ENCODE measurements around the gene B3GLCT. TPM values are rescaled to one million over a fixed set of nuclear protein-coding genes. Genes with fewer than 3 reads are reported as not detected.
"Not testable (repeated sequence)": the region's sequence is repeated elsewhere in the genome, so short reads cannot be mapped to it uniquely, and the experiment has no call there.

B3GLCT gene
- total RNA-seq, 1 donor from 2014 or later: 11.2 TPM

DNA sequence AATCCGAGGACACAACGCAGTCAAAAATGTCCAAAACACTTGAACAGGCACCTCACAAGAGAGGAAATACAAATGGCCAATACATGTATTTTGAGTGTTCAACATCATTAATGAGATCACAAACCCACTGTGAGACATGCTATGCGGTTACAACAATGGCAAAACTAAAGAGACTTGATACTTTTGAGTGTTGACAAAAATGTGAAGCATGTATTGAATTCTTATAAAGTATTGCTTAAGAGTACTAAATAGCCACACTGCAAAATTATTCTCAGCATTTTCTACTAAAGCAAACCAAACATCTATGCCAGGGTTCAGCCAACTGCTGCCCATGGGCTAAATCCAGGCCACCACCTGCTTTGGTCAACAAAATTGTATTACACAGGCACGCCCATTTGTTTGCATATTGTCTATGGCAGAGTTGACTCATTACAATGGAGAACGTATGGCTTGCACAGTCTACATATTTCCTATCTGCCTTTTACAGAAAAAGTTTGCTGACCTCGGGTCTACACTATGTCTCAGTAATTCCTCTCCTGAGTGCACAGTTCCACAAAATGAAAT, 135.3 kb downstream of the B3GLCT start:
- no peak for FAIRE-seq
- H4K20me1 ChIP-seq (ENCODE audit: insufficient read depth, low read length): no peaks in the 10 kb centered on the region
- no peak for DNase-seq (ENCODE audit: low read depth)
- no peak overlapping the region for H2AFZ ChIP-seq (ENCODE audit: low read depth, low read length)
- Mint-ChIP-seq H3K4me1 (ENCODE audit: low read depth, unreplicated experiment) (no peaks in the 10 kb centered on the region), H3K9me3 (ENCODE audit: unreplicated experiment) (peaks cover 24% of the 10 kb centered on the region), H3K4me3 (ENCODE audit: unreplicated experiment) (no peak overlapping the region), H3K27me3 (ENCODE audit: low read depth, unreplicated experiment) (no peaks in the 10 kb centered on the region), H3K27ac (ENCODE audit: unreplicated experiment) (no peak overlapping the region), H3K36me3 (ENCODE audit: low read depth, unreplicated experiment) (no peaks in the 10 kb centered on the region)
- TF ChIP-seq EZH2 (IDR thresholded peaks at IDR 0.05; ENCODE audit: insufficient read depth, low read length): no peak
- TF ChIP-seq CTCF (IDR thresholded peaks at IDR 0.05; ENCODE audit: insufficient read depth, low read depth, low read length): no peak
- no peaks in the 10 kb centered on the region for H3K79me2 ChIP-seq (ENCODE audit: insufficient read depth, low read length)
- H3K9ac ChIP-seq (ENCODE audit: low read length): no peak overlapping the region
- H3K27me3 ChIP-seq (ENCODE audit: insufficient read depth, low read length): no peaks in the 10 kb centered on the region
- no peaks in the 10 kb centered on the region for H3K36me3 ChIP-seq (ENCODE audit: insufficient read depth, low read length)
- no peak overlapping the region for H3K27ac ChIP-seq (ENCODE audit: low read depth, low read length)
- no peak overlapping the region for H3K4me2 ChIP-seq (ENCODE audit: low read length)
- no peak overlapping the region for H3K4me3 ChIP-seq (ENCODE audit: insufficient read depth, low read depth, low read length)
- no peaks in the 10 kb centered on the region for H3K4me1 ChIP-seq (ENCODE audit: insufficient read depth, low read length)
- H3K9me3 ChIP-seq (ENCODE audit: insufficient read depth, low read depth, low read length): no peaks in the 10 kb centered on the region

- not testable (repeated sequence) for FAIRE-seq; H3K36me3 Mint-ChIP-seq (ENCODE audit: low read depth, unreplicated experiment); H3K4me2 ChIP-seq (ENCODE audit: low read length); H3K27me3 Mint-ChIP-seq (ENCODE audit: low read depth, unreplicated experiment); H3K79me2 ChIP-seq (ENCODE audit: insufficient read depth, low read length); H3K4me3 ChIP-seq (ENCODE audit: insufficient read depth, low read depth, low read length); H3K4me1 Mint-ChIP-seq (ENCODE audit: low read depth, unreplicated experiment); H3K27me3 ChIP-seq (ENCODE audit: insufficient read depth, low read length); H3K9ac ChIP-seq (ENCODE audit: low read length); H3K4me3 Mint-ChIP-seq (ENCODE audit: unreplicated experiment); H3K9me3 ChIP-seq (ENCODE audit: insufficient read depth, low read depth, low read length); DNase-seq (ENCODE audit: low read depth); H3K27ac ChIP-seq (ENCODE audit: low read depth, low read length); H3K36me3 ChIP-seq (ENCODE audit: insufficient read depth, low read length); H2AFZ ChIP-seq (ENCODE audit: low read depth, low read length); H3K4me1 ChIP-seq (ENCODE audit: insufficient read depth, low read length); H4K20me1 ChIP-seq (ENCODE audit: insufficient read depth, low read length); H3K27ac Mint-ChIP-seq (ENCODE audit: unreplicated experiment)
- H3K9me3 Mint-ChIP-seq (ENCODE audit: unreplicated experiment): peaks cover 29% of the 10 kb centered on the region
These were observed 139.8 kb downstream of the B3GLCT start for GRCh38 chr13:31339616-31340015.

DNA sequence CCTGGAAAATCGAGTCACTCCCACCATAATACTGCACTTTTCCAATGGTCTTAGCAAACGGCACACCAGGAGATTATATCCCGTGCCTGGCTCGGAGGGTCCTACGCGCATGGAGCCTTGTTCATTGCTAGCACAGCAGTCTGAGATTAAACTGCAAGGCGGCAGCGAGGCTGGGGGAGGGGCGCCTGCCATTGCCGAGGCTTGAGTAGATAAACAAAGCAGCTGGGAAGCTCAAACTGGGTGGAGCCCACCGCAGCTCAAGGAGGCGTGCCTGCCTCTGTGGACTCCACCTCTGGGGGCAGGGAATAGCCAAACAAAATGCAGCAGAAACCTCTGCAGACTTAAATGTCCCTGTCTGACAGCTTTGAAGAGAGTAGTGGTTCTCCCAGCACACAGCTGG, 141.1 kb downstream of the B3GLCT start:
- H3K79me2 ChIP-seq (ENCODE audit: insufficient read depth, low read length); H3K9ac ChIP-seq (ENCODE audit: low read length); H3K36me3 ChIP-seq (ENCODE audit: insufficient read depth, low read length); FAIRE-seq; H3K9me3 ChIP-seq (ENCODE audit: insufficient read depth, low read depth, low read length); H3K27ac Mint-ChIP-seq (ENCODE audit: unreplicated experiment); H3K27me3 ChIP-seq (ENCODE audit: insufficient read depth, low read length); H3K36me3 Mint-ChIP-seq (ENCODE audit: low read depth, unreplicated experiment); H3K27ac ChIP-seq (ENCODE audit: low read depth, low read length); DNase-seq (ENCODE audit: low read depth); H3K4me1 ChIP-seq (ENCODE audit: insufficient read depth, low read length); H2AFZ ChIP-seq (ENCODE audit: low read depth, low read length); H3K27me3 Mint-ChIP-seq (ENCODE audit: low read depth, unreplicated experiment); H3K4me2 ChIP-seq (ENCODE audit: low read length); H3K4me3 ChIP-seq (ENCODE audit: insufficient read depth, low read depth, low read length); H4K20me1 ChIP-seq (ENCODE audit: insufficient read depth, low read length); H3K4me1 Mint-ChIP-seq (ENCODE audit: low read depth, unreplicated experiment); H3K4me3 Mint-ChIP-seq (ENCODE audit: unreplicated experiment): not testable (repeated sequence)
- H3K9me3 Mint-ChIP-seq (ENCODE audit: unreplicated experiment): peaks cover 29% of the 10 kb centered on the region

Measured in astrocyte (in vitro differentiated cells and primary cell).